Measurements from ENCODE around the gene PAWR. TPM values are rescaled to one million over a fixed set of nuclear protein-coding genes. Genes with fewer than 3 reads are reported as not detected.

The PAWR gene
- total RNA-seq, 4 donors from 2014 or later: 57.5 to 109 (median 63.0) TPM

GRCh38 chr12:79560225-79560889 lies 130.4 kb downstream of the PAWR start:
- Histone ChIP-seq H3K9me3 (no peaks in the 10 kb centered on the region), H3K4me3 (no peak overlapping the region), H3K36me3 (peaks cover 4% of the 10 kb centered on the region), H3K4me1 (peaks cover 8% of the 10 kb centered on the region), H3K27ac (no peak overlapping the region), H3K27me3 (no peaks in the 10 kb centered on the region)
- TF ChIP-seq POLR2AphosphoS5 (IDR thresholded peaks at IDR 0.05) (no peak), EP300 (IDR thresholded peaks at IDR 0.05) (no peak), POLR2A (IDR thresholded peaks at IDR 0.05) (no peak), CTCF (IDR thresholded peaks at IDR 0.05) (no peak)
- 76% methylated on average over 6 of the region's 6 CpGs for WGBS
- no peak for DNase-seq (ENCODE audit: low spot score in 2 of 2)

- Histone ChIP-seq H3K4me3 (no peak overlapping the region), H3K4me1 (peaks cover 8% of the 10 kb centered on the region), H3K27ac (no peak overlapping the region), H3K27me3 (no peaks in the 10 kb centered on the region), H3K9me3 (no peaks in the 10 kb centered on the region), H3K36me3 (peaks cover 4% of the 10 kb centered on the region)
- no peak for TF ChIP-seq POLR2AphosphoS5 (IDR thresholded peaks at IDR 0.05)
- no peak for TF ChIP-seq EP300 (IDR thresholded peaks at IDR 0.05)
- no peak for TF ChIP-seq CTCF (IDR thresholded peaks at IDR 0.05)
- no peak for TF ChIP-seq POLR2A (IDR thresholded peaks at IDR 0.05)
- no peak for DNase-seq (ENCODE audit: low spot score in 2 of 2)
- 72% methylated on average over 2 of the region's 2 CpGs for WGBS
These were observed 131.2 kb downstream of the PAWR start for GRCh38 chr12:79559591-79559990.

GRCh38 chr12:79558924-79559469 lies 131.8 kb downstream of the PAWR start:
- H3K4me3 ChIP-seq: no peak overlapping the region
- H3K27ac ChIP-seq: no peak overlapping the region
- peaks cover 8% of the 10 kb centered on the region for H3K4me1 ChIP-seq
- 76% methylated on average over 5 of the region's 5 CpGs for WGBS
- TF ChIP-seq POLR2AphosphoS5 (IDR thresholded peaks at IDR 0.05) (no peak), CTCF (IDR thresholded peaks at IDR 0.05) (no peak), POLR2A (IDR thresholded peaks at IDR 0.05) (no peak), EP300 (IDR thresholded peaks at IDR 0.05) (no peak)
- no peaks in the 10 kb centered on the region for H3K27me3 ChIP-seq
- no peak for DNase-seq (ENCODE audit: low spot score in 2 of 2)
- H3K9me3 ChIP-seq: no peaks in the 10 kb centered on the region
- peaks cover 4% of the 10 kb centered on the region for H3K36me3 ChIP-seq

- DNase-seq (ENCODE audit: low spot score in 2 of 2): no peak
- TF ChIP-seq EP300 (IDR thresholded peaks at IDR 0.05): no peak
- no peak for TF ChIP-seq POLR2A (IDR thresholded peaks at IDR 0.05)
- TF ChIP-seq CTCF (IDR thresholded peaks at IDR 0.05): no peak
- no peak for TF ChIP-seq POLR2AphosphoS5 (IDR thresholded peaks at IDR 0.05)
- Histone ChIP-seq H3K9me3 (no peaks in the 10 kb centered on the region), H3K36me3 (peaks cover 4% of the 10 kb centered on the region), H3K4me3 (no peak overlapping the region), H3K27ac (no peak overlapping the region), H3K4me1 (peaks cover 8% of the 10 kb centered on the region), H3K27me3 (no peaks in the 10 kb centered on the region)
- 62% methylated on average over 1 of the region's 1 CpG for WGBS
These were observed 133.0 kb downstream of the PAWR start for GRCh38 chr12:79557690-79558315.
